Measurements from ENCODE around the gene BTBD7. TPM values are rescaled to one million over a fixed set of nuclear protein-coding genes. Genes with fewer than 3 reads are reported as not detected.
A peak's percentile ranks its signal among the peaks of the same experiment; 100 is the strongest.

BTBD7 gene
- total RNA-seq, 1 experiment from 2014 or later: 24.7 TPM

DNA sequence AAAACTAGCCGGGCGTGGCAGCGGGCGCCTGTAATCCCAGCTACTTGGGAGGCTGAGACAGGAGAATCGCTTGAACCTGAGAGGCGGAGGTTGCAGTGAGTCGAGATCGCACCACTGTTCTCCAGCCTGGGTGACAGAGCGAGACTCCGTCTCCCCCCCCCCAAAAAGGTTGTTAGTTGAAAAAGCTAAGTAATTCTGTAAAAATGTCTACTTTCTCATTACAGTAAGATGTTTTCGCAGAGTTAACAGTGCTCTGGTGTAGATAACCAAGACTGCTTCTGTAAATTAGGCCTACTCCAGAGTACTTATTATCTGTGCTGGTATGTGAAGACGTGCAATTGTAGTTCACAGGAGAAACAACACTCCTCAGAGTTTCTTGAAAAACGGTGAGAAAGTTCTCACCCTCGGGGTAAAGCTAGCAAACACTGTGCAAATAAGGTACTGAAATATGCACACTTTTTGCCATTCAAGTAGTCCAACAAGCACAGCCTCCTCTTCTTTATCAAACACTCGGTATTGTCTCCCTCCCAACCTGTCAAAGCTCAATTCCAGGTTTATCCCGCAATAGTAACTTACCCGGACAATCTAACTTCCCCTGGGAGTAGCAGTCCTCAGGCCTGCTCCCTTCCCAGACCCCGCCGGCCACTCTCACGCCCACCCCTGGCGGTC lies 974 bp downstream of the BTBD7 start:
- in situ Hi-C loops (cut with HindIII; ENCODE audit: low pct_unique_long_range_greater_than_20kb, low sequenced_read_pairs) (no loop called here), intact Hi-C loops (cut with micrococcal nuclease; ENCODE audit: unreplicated experiment) (no loop called here)
- no peaks in the 10 kb centered on the region for H3K9me3 ChIP-seq (ENCODE audit: control insufficient read depth, insufficient read depth, low read depth, low read length)
- ATAC-seq (no peak), DNase-seq (ENCODE audit: low read depth, low spot score) (no peak)
- H3K4me1 ChIP-seq (ENCODE audit: control insufficient read depth, insufficient read depth, low read length): peaks cover 20% of the 10 kb centered on the region
- peak overlapping the region; percentile 75 to 77 for H3K4me3 ChIP-seq (ENCODE audit: low read depth in 2 of 2, low read length in 2 of 2)
- no TSS peak for BruUV-seq (replicated peaks)
- no peaks in the 10 kb centered on the region; the same call in 1 of the 2 replicates for H3K36me3 ChIP-seq (ENCODE audit: control insufficient read depth, insufficient read depth, low read length)
- POLR2A ChIA-PET: interaction anchor here (0.7 kb wide), 1 partner anchor 30 kb away, joined by 4 read pairs; no protein-coding TSS in a partner anchor
- peak overlapping the region; percentile 74 for H3K27ac ChIP-seq (ENCODE audit: low read length)
- CTCF ChIA-PET: no interaction called here
- H3K27me3 ChIP-seq (ENCODE audit: control insufficient read depth, insufficient read depth, low read length): no peaks in the 10 kb centered on the region
- TF ChIP-seq POLR2AphosphoS5 (IDR thresholded peaks at IDR 0.05; ENCODE audit: low read depth, low read length): no peak
- TF ChIP-seq SIN3A (IDR thresholded peaks at IDR 0.05; ENCODE audit: borderline replicate concordance, insufficient read depth, low read depth, low read length): no peak

DNA sequence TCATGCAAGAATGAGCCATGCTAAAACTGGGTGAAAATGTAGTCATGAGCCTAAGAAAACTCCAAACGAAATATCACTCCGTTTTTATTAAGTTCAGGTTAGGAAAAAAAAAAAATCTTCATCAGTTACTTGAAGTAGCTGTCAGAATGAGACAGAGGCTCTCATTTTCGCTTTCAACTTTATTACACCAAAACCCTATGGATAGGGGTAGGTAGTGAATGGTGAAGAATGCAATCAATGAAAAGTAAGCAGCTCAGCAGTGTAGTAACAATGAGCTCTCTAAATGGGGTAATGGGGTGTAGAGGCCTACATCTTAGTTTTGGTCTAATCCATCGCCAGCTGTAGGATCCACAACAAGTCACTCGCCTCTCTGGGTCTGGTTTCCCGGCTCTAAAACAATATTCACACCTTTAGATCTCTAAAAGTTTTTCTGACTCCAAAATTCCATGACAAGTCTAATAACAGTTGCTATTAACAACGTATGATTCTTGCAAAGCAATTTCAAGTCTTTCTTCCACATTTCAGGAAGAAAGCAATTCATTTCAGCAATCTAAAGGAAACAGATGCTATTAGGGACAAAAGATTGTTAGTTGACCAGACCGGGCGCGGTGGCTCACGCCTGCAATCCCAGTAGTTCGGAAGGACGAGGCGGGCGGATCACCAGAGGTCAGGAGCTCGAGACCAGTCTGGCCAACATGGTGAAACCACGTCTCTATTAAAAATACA lies 1.7 kb downstream of the BTBD7 start:
- H3K27me3 ChIP-seq (ENCODE audit: control insufficient read depth, insufficient read depth, low read length): no peaks in the 10 kb centered on the region
- H3K9me3 ChIP-seq (ENCODE audit: control insufficient read depth, insufficient read depth, low read depth, low read length): no peaks in the 10 kb centered on the region
- BruUV-seq (replicated peaks): no TSS peak
- ChIA-PET CTCF (no interaction called here), POLR2A (interaction anchor here (0.7 kb wide), 1 partner anchor 29 kb away, joined by 4 read pairs; no protein-coding TSS in a partner anchor)
- in situ Hi-C loops (cut with HindIII; ENCODE audit: low pct_unique_long_range_greater_than_20kb, low sequenced_read_pairs): no loop called here
- DNase-seq (ENCODE audit: low read depth, low spot score) (no peak), ATAC-seq (no peak)
- H3K27ac ChIP-seq (ENCODE audit: low read length): peak overlapping the region; percentile 7; the same call in 1 of the 2 replicates
- H3K4me3 ChIP-seq (ENCODE audit: low read depth in 2 of 2, low read length in 2 of 2): peak overlapping the region; percentile 75 to 77
- peaks cover 20% of the 10 kb centered on the region for H3K4me1 ChIP-seq (ENCODE audit: control insufficient read depth, insufficient read depth, low read length)
- TF ChIP-seq POLR2AphosphoS5 (IDR thresholded peaks at IDR 0.05; ENCODE audit: low read depth, low read length) (no peak), TCF7L2 (IDR thresholded peaks at IDR 0.05; ENCODE audit: low read depth, low read length) (no peak), SIN3A (IDR thresholded peaks at IDR 0.05; ENCODE audit: borderline replicate concordance, insufficient read depth, low read depth, low read length) (no peak)
- TF ChIP-seq, protein P1, sequence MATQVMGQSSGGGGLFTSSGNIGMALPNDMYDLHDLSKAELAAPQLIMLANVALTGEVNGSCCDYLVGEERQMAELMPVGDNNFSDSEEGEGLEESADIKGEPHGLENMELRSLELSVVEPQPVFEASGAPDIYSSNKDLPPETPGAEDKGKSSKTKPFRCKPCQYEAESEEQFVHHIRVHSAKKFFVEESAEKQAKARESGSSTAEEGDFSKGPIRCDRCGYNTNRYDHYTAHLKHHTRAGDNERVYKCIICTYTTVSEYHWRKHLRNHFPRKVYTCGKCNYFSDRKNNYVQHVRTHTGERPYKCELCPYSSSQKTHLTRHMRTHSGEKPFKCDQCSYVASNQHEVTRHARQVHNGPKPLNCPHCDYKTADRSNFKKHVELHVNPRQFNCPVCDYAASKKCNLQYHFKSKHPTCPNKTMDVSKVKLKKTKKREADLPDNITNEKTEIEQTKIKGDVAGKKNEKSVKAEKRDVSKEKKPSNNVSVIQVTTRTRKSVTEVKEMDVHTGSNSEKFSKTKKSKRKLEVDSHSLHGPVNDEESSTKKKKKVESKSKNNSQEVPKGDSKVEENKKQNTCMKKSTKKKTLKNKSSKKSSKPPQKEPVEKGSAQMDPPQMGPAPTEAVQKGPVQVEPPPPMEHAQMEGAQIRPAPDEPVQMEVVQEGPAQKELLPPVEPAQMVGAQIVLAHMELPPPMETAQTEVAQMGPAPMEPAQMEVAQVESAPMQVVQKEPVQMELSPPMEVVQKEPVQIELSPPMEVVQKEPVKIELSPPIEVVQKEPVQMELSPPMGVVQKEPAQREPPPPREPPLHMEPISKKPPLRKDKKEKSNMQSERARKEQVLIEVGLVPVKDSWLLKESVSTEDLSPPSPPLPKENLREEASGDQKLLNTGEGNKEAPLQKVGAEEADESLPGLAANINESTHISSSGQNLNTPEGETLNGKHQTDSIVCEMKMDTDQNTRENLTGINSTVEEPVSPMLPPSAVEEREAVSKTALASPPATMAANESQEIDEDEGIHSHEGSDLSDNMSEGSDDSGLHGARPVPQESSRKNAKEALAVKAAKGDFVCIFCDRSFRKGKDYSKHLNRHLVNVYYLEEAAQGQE (IDR thresholded peaks at IDR 0.05; ENCODE audit: insufficient read depth in 1 of 2, low read depth in 2 of 2, low read length in 1 of 2): no peak
- TF ChIP-seq, protein P2, sequence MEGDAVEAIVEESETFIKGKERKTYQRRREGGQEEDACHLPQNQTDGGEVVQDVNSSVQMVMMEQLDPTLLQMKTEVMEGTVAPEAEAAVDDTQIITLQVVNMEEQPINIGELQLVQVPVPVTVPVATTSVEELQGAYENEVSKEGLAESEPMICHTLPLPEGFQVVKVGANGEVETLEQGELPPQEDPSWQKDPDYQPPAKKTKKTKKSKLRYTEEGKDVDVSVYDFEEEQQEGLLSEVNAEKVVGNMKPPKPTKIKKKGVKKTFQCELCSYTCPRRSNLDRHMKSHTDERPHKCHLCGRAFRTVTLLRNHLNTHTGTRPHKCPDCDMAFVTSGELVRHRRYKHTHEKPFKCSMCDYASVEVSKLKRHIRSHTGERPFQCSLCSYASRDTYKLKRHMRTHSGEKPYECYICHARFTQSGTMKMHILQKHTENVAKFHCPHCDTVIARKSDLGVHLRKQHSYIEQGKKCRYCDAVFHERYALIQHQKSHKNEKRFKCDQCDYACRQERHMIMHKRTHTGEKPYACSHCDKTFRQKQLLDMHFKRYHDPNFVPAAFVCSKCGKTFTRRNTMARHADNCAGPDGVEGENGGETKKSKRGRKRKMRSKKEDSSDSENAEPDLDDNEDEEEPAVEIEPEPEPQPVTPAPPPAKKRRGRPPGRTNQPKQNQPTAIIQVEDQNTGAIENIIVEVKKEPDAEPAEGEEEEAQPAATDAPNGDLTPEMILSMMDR (IDR thresholded peaks at IDR 0.05): no peak
- intact Hi-C loops (cut with micrococcal nuclease; ENCODE audit: unreplicated experiment): no loop called here
- no peaks in the 10 kb centered on the region; the same call in 1 of the 2 replicates for H3K36me3 ChIP-seq (ENCODE audit: control insufficient read depth, insufficient read depth, low read length)

All from Panc1 (cell line).